Amniotic epithelial cell (primary cell): ENCODE measurements around the gene ADAM11.
A peak's percentile ranks its signal among the peaks of the same experiment; 100 is the strongest.
"Not testable (repeated sequence)": the region's sequence is repeated elsewhere in the genome, so short reads cannot be mapped to it uniquely, and the experiment has no call there.

Experiments used
- DNase-seq: peaks from one replicate; pipeline ENCODE4 v3.0.0-alpha.2; 2010; ENCODE audit warnings: low read depth

The ADAM11 gene, protein sequence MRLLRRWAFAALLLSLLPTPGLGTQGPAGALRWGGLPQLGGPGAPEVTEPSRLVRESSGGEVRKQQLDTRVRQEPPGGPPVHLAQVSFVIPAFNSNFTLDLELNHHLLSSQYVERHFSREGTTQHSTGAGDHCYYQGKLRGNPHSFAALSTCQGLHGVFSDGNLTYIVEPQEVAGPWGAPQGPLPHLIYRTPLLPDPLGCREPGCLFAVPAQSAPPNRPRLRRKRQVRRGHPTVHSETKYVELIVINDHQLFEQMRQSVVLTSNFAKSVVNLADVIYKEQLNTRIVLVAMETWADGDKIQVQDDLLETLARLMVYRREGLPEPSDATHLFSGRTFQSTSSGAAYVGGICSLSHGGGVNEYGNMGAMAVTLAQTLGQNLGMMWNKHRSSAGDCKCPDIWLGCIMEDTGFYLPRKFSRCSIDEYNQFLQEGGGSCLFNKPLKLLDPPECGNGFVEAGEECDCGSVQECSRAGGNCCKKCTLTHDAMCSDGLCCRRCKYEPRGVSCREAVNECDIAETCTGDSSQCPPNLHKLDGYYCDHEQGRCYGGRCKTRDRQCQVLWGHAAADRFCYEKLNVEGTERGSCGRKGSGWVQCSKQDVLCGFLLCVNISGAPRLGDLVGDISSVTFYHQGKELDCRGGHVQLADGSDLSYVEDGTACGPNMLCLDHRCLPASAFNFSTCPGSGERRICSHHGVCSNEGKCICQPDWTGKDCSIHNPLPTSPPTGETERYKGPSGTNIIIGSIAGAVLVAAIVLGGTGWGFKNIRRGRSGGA

DNA sequence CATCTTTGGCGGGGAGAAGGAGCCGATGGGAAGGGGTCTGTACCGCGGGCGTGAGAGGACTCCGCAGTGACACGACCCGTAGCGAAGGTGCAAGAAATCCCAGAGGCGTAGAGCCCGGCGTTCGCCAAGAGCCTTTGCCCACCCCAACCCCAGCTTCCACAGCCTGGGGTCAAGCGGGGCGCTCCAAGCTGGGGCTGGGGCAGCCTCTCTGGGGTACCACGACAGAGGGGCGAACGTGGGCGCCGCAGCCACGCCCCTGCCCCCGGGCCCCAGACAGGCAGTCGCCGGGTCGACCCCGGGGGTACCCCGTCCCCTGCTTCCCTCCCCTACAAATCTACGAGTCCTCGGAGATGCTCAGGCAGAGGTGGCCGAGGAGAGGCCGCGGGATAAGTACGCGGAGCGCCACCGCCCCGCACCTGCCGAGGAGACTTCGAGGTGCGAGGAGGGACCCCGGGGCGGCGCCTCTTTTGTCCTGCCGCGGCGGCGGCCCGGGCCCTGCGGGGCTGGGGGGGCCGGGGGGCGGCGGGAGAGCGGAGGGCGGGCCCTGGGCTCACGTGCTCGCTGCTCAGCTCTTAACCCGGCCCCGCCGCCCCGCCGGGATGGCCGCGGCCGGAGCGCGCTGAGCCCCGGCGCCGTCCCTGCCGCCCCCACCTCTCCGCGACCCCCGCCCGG is at the start of gene ADAM11:
Gene ADAM11 (plus strand): TSS at position 575 of the 672 bp plus-strand sequence. CDS start 212 bp downstream, outside the sequence.
- no peak for DNase-seq

DNA sequence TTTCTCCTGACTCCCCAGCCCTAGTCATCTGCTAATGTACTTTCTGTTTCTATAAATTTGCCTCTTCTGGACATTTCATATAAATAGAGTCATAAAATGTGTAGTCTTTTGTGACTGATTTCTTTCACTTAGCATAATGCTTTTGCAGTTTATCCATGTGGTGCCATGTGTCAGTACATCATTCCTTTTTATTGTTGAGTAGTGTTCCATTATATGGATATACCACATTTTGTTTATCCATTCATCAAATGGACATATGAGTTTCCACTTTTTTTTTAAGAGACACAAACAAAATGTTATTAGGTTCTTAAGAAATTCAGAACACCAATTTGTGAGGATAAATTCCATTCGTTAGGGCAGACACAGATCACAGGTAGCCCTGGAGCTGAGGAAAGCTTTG is 39.3 kb upstream of the ADAM11 start:
- DNase-seq: no peak

DNA sequence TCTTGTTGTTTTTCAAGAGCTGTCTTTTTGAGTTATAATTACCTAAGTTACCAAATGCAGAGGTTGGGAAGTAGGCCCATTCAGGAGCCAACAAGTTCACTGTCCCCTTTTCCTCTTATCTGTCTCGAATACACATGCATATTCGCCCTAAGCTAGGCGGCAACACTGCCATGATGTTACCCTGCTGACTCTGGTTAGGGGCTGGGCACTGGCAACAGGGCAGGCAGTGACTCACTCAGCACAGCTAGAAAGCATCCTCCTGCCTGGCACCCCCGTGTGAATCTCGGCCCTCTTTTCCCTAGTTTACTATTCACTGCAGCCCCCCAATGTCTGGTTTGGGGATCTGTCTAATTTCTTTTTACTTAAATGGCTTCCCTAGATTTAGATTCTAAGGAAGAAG is 36.5 kb upstream of the ADAM11 start:
- no peak for DNase-seq

DNA sequence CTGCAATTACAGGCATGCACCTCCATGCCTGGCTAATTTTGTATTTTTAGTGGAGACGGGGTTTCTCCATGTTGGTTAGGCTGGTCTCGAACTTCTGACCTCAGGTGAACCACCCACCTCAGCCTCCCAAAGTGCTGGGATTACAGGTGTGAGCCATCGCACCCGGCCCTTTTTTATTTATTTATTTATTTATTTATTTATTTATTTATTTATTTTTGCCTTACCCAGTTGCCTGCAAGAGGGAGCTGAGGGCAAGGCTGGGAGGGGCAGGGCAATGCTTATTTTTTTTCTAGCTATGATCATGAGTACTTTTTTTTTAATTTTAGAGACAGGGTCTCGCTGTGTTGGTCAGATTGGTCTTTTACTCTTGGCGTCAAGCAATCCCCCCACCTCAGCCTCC is 32.7 kb upstream of the ADAM11 start:
- DNase-seq: not testable (repeated sequence)

DNA sequence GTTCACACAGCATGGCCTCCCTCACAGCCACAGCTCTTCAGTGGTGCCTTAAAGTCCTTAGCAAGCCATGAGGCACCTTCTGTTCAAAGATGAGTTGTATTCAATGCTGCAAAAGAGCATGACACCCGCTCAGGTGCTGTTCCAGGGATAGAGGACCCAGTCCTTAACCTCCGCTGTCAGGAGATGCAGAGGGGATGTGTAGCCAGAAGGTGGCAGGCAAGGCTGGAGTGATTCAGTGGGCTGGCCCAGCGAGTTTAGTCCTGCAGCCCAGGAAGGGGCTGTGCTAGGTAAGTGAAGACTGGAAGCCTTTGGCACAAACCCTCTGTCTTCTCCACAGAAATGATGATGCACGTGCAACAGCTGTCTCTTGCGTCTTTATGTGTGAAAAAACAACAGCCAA is 25.0 kb upstream of the ADAM11 start:
- peak; percentile 13 for DNase-seq

DNA sequence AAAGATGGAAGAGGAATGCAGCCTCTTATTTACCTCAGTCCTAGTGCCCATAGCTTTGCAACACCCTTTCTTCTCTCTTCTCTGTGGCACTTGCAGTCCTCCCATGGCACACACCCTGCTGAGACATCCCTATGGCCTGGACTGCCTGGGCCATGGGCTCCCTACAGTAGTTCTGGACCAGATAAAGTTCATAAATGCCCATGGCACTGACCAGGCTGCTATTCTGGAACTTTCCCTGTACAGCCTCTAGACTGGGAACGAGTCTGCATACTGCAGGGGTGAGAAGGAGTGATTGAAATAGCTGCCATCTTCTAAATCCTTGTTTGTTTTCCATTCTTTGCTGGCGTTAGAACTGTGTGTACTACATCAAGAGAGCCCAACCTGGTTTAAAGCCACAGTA is 24.5 kb upstream of the ADAM11 start:
- no peak for DNase-seq

DNA sequence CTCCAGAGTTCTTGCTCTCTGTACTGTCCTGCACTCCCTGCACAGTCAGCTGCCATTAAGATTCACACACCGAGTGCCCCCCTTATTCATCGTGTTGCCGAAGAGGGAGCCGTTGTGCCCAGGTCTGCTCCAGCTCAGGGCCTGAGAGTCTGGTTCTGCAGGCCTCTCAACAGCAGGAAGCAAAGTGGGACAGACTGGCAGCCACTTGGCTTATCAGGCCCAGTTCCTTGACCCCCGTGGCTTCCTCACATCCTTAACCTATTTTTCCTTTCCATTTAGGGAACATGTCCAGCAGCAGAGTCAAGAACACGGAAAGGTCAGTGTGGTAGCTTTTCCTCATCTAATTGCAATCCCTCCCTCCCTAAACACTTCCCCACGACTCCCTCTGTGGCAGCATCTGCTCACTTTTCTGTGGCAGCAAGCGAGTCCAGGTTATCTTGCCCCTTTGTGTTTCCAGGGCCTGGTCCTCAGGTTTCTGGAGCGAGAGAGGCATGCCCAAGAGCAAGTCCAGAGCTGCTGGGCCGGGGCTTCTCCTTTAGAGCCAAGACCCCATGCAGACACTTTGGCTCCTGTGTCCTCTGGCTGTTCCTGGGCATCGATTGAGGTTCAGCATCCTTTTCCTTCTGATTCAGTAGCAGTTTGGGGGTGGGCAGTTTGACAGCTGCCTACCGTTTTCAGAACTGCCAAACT is 22.1 kb upstream of the ADAM11 start:
- DNase-seq: no peak

DNA sequence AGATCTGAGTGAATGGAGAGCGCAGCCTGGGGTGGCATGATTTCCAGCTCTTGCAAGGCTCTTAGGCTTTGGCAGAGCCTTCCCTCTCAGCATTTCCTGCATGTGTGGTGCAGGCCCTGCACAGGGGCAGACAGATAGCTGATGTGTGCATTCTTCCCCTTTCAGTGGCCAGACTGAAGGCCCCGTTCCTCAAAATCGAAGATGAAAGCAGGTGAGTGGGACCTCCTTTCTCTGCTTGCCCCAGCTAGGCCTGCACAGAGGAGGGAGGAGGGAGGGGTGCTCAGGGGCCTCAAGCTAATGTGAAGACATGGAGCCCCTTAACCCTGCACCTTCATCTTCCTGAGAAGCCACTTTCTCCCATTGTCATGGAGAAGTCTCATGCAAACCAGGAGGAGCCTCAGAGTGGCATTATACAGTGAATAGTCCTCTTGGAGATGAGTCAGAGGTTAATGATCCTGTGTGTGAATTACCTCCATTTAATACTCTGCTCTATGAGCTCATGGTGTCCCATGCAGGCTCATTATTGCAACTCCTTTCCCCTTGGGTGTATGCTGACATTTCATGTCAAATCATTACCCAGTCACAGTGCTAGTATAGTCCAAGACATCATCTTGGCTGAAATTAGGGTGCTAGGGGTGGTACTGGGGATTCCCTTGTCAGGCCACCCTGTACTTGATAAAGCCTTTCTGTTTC is 20.4 kb upstream of the ADAM11 start:
- peak; percentile 2 for DNase-seq

DNA sequence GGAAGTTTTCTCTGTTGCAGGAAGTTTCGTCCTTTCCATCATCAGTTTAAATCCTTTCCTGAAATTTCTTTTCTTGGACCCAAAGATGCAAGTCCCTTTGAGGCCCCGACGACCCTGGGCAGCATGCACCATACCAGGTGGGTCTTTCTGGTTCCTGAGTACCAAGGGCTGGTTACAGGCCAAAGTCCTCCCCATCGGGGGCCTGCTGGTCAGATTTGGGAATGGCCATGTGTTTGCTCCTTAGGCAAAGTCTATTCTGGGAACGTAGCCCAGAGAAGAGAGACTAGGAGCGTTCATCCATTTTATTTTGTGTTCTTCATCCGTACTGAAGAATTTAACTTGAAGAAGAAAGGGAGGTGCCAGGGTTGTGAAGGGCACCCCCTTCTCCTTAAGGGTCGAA is 17.5 kb upstream of the ADAM11 start:
- DNase-seq: no peak

DNA sequence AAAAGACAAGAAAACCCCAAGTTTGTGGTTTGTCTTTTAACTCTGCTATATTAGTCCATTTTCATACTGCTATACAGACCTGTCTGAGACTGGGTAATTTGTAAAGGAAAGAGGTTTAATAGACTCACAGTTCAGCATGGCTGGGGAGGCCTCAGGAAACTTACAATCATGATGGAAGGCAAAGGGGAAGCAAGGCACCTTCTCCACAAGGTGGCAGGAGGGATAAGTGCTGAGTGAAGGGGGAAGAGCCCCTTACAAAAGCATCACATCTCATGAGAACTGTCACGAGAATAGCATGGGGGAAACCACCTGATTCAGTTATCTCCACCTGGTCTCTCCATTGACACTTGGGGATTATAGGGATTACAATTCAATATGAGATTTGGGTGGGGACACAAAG is 13.5 kb upstream of the ADAM11 start:
- no peak for DNase-seq

DNA sequence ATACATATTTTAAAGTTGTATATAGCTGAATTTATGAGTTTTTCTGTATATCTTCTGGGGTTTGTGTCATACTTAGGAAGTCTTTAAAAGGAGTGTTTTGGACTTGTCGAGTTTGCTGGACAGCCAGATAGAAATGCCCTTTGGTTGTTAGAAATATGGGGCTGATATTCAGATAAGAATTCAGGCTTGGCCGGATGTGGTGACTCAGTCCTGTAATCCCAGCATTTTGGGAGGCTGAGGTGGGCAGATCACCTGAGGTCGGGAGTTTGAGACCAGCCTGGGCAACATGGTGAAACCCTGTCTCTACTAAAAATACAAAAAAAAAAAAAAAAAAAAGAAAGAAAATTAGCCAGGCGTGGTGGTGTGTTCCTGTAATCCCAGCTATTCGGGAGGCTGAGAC is 13.1 kb upstream of the ADAM11 start:
- peak; percentile 7 for DNase-seq

DNA sequence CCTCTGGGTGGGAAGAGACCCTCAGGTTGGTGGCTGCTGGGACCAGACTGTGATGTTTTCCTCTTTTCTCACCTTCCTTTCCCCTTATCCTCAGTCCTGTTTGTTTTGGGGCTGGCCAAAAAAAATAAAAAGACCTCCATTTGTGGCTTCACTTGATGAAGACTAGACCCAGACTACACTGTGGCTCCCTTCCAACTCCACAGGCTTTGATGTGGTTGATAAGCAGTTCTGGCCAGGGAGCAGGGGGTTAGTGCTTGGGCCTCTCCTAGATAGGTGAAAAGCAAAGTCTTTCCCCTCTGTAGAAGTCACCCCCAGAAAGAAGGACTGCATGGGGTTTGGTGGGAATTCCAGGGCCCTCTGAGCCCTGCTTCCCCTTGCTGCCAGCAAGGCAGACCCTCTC is 11.2 kb upstream of the ADAM11 start:
- DNase-seq: peak; percentile 21

DNA sequence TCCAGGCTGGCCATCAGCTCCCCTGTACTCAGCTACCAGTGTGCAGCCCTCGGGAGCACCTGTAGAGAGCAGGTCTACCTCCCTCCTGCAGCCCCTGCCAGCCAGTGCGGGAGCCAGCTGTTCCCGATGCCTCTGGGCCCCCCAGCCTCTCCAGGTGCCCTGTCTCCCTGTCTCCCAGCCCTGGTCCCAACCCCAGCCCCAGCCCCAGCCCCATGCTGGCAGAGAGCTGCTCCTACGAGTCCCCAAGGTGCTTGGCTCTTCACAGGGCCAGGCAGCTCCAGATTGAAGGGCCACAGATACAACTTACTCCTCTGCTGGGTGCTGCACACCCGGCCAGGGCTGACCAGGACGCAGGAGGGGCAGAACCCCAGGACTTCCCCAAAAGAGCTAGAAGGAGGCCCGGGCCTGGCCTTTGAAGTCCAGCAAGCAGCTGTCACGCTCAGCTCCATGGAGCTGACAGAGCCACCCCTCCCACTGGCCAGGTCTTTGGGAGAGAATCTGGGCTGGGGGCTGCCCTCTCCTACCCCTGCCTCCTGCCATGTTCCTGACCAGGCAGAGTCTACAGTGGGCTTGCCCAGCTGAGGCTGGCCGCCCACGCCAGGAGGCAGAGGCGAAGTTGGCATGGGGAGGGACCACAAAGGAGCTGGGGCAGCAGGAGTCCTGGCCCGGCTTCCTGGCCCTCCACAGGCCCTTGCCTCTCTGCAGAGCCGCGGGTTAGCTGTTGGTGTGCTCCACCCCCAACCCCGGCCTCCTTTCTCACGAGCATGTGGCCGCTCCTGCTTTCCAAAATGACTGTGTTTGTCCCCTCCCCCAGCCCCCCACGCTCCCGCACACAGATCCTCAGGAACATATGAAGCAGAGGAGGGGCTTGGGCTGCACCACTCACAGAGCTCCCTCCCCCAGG is 9.5 kb upstream of the ADAM11 start:
- DNase-seq: no peak

DNA sequence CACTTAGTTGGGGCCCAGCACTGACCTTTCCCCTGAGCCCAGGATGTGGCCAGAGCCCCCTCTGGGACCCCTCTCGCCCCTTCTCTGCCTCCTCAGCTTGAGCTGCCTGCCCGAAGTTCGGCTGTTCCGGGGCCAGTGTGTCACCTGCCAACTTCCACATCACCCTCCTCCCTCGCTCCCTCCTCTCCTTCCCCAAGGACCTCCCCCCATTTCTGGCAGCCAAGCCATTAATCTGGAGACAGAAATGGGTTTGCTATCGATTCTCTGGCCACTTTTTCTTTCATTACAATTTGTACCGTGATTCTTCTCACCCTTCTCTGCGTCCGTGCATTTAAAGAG is 8.8 kb upstream of the ADAM11 start:
- no peak for DNase-seq

DNA sequence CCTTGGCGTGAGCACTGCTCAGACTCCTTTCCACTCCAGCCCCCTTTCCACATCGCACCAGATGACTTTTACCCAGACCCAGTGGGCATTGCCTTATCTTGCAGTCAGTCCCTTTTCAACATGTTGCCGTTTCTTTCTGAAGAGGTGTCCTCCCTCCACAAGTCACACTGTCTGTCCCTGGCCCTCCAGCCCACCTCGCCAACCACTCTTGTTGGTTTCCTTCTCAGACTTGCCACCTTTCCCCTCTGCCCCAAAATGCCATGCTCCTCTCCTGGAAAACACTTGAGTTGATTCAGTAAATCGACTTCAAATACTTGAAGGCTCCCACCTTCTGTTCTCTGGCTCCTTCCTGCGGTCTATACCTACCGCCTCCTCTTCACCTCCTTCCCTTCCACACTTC is 7.5 kb upstream of the ADAM11 start:
- no peak for DNase-seq

DNA sequence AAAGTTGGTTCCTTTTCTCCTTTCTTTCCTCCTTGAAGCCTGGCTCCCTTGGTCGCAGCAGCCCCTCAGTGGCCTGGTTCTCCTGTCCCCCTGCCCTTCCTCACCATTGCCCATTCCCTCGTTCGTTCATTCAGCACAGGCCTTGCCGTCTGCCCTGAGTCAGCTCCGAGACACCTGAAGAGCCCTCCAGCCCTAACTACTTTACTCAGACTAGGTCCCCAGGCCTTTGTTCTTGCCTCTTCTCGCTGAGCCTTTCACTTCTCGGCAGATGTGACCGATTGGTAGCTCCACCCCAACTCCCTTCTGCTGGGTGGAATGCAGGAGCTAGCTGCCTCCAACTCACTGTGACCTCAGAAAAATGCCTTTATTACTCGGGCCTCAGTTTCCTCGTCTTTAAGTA is 7.0 kb upstream of the ADAM11 start:
- DNase-seq: no peak

DNA sequence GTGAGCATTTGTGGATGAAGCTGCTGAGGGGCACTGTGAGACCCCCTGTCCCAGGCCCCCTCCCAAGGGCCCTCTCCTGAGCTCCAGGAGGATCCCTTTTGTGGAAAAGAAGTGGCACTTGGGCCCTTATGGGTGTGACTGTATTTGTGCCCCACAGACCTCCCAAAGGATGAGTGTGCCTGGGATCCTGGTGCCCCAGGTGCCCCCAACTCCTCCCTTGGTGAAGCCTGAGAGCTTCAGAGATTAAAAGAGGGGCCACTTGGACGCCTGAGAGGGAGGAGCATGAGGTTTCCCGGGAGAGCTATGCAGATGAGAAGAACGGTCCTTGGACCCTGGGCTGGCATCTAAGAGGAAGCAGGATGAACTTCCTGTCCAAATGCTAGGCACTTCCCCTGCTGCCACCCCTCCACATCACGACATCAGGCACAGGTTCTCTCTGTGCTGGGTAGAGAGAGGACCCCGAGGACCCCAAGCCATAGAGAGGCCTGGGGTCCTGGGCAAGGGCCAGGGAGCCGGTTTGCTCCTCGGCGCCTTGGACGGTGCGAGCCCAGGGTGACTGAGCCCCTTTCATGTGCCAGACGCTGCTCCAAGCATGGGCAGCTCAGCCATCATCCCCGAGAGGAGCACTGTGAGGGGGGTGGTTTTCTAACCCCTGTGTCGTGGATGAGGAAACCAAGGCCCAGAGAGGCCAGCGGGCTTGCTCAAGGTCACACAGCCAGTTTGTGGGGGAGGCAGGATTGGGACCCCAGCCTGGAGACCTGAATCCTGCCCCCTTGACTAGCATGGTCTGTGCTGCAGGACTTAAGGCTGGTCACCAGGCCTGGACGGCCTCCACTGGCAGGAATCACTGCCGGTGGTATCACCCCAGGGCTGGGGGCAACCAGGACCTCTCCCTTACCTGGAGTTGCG is 5.6 kb upstream of the ADAM11 start:
- no peak for DNase-seq

DNA sequence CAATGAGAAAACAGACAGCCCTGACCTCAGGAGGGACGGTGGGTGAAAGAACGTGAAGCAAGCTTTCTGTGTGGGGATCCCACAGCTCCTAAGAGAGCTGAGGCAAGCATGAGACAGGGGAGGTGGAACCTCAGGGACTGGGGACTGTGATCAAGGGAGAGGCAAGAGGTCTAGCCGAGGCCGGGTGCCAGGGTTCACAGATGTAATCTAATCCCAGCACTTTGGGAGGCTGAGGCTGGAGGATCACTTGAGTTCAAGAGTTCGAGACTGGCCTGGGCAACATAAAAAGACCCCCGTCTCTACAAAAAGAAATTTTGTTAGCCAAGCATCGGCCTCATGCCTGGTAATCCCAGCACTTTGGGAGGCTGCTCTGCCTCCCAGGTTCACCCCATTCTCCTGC is 4.5 kb upstream of the ADAM11 start:
- DNase-seq: no peak

DNA sequence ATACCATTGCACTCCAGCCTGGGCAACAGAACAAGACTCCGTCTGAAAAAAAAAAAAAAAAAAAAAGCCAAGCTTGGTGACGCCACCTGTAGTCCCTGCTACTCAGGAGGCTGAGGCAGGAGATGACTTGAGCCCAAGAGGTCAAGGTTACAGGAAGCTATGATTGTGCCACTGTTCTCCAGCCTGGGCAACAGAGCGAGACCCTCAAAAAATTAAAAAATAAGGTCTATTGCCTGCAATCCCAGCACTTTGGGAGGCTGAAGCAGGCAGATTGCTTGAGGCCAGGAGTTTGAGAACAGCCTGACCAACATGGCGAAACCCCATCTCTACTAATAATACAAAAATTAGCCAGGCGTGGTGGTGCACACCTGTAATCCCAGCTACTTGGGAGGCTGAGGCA is 3.6 kb upstream of the ADAM11 start:
- not testable (repeated sequence) for DNase-seq
